NCI-H128 (cell line): Measurements from ENCODE around the gene ACCSL.

ENCODE experiments used
- DNase-seq: peaks from one replicate; lab custom pipeline; 2025; ENCODE audit not compliant: unreplicated experiment; lab: John Stamatoyannopoulos, UW

Gene ACCSL

DNA sequence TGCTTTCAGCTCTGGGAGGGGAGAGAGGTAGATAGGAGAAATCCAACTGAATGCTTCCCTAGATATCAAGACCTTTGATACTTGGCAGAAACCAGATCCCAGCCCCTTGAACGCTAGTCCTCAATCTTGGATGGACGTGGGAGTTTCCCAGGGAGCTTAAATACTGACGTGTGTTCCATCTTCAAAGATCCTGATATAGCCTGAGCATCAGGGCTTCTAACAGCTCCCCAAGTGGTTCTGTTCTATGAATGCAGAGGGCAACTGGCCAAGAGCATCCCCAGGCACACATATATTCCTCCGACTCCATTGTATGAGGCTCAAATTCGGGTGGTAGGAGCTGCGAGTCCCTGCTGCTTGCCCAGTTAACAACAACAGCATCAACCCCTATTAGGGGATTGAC, 9.6 kb downstream of the ACCSL start:
- DNase-seq = no peak

DNA sequence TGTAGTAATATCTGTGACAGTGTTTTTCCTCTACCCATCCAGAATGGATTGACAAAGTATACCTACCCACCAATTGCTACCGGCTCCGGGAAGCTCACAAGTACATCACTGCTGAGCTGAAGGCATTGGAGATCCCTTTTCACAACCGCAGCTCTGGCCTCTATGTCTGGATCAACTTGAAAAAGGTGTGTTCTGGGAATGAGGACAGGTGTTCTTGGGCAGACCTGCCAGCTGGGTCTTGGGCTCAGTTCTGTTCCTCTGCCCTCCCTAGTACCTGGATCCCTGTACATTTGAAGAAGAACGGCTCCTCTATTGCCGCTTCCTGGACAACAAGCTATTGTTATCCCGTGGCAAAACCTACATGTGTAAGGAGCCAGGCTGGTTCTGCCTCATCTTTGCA, 10.5 kb downstream of the ACCSL start:
- DNase-seq = no peak

DNA sequence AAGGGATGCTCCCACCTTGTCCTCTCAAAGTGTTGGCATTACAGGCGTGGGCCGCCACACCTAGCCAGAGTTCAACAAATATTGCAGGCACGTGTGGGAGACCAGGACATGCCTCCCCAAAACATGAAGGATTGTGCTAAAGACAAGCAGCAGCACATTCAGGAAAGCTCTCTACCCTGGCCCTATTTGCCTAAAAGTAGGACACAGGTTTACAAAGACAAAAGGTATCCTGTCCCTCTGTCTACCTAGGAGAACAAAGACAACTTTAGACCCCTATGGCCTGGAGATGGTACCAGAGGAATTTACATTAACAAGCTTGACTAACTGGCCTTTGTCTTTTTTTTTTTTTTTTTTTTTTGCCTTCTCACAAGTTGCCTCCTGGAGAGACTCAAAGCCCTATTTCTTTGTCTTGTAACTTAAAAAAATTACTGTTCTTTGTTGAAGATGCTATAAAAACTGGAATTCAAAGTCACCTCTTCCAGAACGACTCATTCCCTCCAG, 17.4 kb downstream of the ACCSL start:
- DNase-seq = no peak

DNA sequence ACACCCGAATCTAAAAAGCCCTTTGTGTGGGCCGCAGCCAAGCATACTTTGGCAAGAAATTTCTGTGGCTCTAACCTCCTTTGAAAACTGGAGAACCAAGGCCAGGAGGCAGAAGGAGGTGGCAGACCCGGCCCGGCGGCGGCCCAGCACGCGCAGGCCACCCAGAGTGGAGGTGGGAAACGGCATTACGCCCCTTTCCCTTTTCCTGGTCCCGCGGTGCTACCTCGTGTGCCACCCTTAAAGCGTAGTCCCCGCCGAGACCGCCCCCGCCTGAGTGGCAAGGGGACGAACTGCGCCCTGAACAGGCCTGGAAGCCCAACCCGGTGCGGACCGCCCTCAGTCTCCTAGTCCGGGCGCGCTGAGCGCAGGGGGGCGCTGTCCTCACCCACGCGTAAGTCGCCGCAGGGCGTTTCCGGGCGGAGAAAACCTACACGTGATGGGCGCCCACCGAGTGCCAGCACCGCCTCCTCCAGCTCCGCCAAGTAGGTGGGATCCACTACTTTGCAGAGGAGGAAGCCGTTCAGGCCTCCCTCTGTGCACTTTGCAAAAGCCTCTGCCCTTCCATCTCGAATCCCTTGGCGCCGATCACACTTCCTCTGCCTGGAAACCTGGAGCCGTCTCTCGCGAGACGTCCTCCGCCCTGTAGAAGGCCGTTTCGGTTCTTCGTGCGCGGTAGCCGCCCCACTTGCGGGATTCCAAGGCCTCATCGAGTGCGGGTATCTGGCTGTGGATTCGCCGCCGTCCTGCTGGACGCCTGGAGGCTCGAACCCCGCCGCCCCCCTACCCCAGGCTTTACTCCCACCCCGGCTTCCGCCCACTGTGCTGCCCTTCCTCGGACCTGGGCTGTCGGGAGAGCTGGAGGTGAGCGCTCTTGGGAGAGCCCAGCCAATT, 18.3 kb downstream of the ACCSL start, which contains the start of gene ACCS:
TSS of gene ACCS (plus strand) at position 430 of the 891 bp plus-strand sequence. CDS start 1,358 bp downstream, outside the sequence.
- DNase-seq = peak; percentile 84

DNA sequence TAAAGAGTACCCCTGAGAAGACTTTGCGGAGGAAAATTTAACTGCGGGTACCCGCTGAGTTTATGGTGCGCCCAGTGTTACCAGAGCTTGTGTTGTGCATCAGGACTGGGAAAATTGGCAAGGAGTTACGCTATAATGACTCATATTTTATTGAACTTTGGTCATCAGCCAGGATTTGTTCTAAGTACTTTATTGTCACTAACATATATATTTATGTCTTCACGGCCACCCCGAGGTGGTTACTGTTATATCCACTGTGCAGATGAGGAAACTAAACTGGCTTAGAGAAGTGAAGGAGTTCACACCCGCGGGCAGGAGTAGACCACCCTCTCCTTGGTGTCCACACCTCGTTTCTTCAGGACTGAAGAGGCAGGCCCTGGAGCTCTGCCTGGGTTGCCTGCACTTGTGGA, 19.0 kb downstream of the ACCSL start:
- DNase-seq = no peak

DNA sequence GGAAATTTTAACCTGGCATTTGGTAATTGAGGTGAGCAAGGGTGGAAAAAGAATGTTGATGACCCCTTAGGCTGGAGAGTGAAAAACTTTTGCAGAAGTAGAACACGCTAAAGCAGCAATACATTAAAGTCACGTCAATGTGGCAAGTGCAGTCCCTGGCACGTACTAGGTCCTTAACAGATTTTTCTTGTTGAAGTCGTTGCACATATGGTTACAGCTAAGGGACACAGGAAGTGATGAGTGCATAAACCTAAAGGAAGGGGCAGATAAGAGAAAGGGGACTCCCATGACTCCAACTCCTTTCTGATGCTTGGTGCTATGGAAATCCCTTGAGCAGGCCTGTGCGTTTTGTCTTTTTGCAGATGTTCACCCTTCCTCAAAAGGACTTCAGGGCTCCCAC, 19.5 kb downstream of the ACCSL start:
- DNase-seq = no peak

DNA sequence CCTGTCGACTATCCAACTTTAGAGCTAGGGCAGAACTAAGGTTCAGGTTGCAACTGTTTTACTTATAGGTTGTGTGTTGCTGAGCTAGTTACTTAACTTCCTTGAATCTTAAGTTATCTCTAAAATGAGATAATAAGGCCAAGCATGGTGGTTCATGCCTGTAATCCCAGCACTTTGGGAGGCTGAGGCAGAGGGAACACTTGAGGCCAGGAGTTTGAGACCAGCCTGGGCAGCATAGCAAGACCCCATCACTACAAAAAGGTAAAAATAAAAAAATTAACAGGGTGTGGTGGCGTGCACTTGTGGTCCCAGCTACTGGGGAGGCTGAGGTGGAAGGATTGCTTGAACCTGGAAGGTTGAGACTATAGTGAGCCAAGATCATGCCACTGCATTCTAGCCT, 20.4 kb downstream of the ACCSL start:
- no peak for DNase-seq

DNA sequence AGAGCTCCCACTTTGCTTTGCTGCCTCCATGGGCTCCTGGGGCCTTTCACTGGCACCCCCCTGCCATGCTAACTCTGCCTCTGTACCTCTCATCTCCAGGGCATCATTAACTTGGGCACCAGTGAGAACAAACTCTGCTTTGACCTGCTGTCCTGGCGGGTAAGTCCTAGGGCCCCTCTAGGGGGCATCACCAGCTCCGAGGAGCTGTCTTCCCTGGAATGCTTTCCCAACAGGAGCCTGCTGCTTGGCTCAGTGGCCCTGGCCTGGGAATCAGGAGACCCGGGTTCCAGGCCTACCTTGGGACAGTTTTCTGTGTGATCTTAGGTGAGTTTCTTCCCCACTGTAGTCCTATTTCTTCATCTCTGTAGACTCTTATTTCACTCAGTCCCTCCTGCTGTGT, 23.4 kb downstream of the ACCSL start:
- no peak for DNase-seq

DNA sequence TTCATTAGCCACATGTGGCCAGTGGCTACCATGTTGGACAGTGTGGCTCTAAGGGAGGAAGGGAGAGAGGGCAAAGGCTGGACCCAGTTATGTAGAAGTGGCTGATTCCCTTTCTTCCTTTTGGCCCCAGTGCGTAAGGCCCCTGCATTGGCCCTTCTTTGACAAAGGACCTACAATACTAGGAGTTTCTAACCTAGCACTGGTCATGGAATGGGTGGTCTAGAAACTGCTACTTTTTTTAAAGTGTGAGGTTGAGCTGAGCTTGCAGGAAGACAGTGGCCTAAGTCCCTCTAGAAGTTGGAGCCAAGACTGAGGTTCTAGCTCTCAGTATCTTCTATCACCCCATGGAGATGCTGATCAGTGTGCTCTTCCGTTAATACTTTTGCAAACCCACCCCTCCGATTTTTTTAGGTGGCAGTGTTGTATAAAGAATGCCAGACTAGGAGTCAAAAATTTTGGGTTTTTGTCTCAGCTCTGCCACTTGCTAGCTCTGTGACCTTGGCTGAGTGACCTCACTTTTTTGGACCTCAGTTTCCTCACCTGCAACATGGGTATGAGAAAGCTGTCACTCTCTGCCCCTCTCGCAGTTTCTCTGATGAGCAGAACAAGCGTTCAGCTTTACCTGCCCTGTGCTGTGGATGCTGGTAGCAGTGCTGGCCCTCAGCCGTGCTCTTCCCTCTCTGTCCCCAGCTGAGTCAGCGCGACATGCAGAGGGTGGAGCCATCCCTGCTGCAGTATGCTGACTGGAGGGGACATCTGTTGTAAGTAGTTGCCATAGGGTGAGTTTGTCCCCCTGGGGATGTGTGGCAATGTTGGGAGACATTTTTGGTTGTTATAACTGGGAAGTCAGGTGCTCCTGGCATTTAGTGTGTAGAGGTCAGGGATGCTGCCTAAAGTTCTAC, 25.2 kb downstream of the ACCSL start:
- DNase-seq = no peak

DNA sequence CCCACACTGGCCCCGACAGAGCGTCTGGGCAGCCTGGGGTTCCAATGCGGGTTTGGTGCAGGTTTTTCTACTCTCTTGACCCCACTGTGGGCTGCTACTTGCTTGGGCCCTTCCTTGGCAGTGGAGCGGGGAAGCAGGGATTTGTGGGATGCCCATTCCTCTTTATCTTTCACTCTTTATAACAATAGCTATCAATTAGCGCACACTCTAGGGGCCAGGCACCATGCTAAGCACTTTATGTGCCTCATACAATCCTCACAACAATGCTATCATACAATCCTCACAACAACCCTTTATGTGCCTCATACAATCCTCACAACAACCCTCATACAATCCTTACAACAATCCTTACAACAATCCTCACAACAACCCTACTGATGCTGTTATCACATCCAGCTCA, 31.0 kb downstream of the ACCSL start:
- no peak for DNase-seq

DNA sequence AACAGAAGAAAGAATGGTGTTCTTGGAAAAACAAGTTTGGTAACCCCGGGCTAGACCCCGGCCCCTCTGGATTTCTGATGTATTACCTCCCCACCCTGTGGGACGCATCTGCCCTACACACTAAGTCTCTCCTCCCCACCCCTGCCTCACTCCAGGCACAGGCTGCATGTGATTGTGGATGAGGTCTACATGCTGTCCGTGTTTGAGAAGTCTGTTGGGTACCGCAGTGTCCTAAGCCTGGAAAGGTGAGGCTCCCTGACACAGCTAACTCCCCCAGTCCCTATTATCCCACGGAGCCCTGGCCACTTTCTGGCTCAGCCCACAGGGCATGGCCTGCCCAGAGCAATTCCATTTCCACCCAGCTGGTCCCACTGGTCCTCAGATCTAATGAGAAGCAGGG, 31.6 kb downstream of the ACCSL start:
- no peak for DNase-seq

DNA sequence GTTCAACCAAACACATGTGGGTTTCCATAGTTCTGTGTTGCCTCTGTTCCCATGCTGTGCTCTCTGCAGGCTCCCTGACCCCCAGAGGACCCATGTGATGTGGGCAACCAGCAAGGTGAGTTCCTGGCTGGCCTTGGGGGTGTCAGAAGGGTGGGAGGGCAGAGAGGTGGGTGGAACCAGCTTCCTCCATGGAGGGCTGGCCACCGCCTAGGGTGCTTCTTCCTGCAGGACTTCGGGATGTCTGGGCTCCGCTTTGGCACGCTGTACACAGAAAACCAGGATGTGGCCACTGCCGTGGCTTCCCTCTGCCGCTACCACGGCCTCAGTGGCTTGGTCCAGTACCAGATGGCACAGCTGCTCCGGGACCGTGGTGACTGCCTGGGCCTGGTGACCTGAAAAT, 33.2 kb downstream of the ACCSL start:
- DNase-seq = no peak

DNA sequence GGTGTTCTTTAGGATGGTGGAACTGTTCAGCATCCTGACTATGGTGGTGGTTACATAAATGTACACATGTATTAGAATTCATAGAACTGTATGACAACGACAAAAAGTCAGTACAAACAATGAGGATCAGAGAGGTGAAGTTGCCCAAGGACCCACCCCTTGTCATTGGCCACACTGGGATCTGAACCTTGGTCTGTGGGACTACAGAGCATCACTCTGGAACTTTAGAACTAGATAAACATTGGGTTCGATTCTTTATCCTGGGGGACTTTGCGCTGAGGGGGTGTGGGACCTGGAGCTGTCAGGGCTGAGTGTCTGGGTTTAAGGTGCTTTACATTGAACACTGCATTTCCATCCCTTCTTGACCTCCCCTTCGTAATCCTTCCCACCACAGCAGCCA, 34.9 kb downstream of the ACCSL start:
- no peak for DNase-seq

DNA sequence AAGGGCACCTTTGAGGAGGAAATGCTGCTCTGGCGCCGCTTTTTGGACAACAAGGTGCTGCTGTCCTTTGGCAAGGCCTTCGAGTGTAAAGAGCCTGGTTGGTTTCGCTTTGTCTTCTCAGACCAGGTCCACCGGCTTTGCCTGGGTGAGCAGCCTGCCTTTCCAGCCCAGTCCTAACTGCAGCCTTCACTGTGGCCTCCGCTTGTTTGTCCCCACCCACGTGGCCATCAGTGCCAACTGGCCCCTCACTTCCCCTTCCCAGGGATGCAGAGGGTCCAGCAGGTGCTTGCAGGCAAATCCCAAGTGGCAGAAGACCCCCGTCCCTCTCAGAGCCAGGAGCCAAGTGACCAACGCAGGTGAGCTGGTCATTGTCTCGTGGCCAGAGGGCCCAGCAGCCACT, 35.7 kb downstream of the ACCSL start:
- DNase-seq = no peak

DNA sequence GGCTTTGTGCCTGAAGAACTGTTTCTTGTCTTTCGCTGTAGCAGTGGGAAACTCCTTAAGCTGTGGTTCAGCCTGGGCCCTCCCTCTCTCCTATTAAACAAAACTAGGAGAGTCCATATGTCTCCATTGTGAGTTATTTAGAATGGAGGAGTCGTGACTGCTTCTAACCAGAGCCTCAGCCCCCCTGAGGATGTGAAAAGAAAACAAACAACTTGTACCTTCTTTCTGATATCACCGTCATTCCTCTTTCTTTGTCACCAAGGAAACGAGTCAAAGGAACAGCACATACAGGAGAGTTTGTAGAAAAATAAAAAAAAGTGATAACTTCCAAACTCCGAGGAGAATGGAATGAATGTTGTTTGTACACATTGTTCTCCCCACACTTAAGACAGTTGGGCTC, 36.1 kb downstream of the ACCSL start:
- no peak for DNase-seq

DNA sequence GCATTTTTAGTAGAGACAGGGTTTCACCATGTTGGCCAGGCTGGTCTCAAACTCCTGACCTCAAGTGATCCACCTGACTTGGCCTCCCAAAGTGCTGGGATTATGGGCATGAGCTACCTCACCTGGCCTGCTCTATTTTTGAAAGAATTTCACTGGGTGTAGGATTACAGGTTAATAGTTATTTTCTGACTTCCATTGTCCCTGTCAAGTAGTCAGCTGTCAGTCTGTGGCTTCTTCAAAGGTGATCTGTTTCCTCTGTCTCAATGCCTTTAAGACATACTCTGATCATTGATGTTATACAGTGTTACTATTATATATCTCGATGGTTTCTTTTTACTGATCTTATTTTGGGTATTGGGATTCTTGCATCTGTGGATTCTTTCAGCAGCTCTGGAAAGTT, 37.5 kb downstream of the ACCSL start:
- DNase-seq = no peak

DNA sequence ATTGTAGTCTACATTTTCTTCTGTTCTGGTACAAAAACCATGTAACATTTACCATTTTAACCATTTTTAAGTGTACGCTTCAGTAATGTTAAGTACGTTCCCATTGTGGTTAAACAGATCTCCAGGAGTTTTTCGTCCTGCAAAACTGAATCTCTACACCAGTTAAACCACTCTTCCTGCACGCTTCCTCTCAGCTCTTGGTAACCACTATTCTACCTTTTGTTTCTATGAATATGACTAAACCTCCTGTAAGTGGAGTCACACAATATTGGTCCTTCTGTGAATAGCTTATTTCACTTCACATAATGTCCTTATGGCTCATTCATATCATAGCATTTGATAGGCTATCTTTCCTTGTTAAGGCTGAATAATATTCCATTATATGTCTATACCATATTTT, 40.6 kb downstream of the ACCSL start:
- no peak for DNase-seq

DNA sequence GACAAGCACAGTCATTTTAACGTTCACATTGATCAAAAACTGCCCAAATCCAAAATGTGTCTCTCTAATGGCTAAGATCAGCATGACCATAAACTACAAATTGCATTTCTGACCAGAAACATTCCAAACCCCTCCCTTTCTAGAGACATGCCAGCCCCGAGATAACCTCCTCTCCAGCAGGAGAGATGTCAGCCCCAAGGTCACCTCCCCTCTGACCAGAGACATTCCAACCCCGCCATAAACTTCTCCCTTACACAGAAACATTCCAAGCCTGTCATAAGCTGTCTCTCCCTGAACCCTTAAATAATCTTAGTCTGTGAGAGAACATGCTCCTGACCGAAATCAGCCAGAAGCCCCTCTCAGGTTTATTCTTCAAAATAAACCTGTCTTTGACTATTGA, 41.1 kb downstream of the ACCSL start:
- DNase-seq = no peak

DNA sequence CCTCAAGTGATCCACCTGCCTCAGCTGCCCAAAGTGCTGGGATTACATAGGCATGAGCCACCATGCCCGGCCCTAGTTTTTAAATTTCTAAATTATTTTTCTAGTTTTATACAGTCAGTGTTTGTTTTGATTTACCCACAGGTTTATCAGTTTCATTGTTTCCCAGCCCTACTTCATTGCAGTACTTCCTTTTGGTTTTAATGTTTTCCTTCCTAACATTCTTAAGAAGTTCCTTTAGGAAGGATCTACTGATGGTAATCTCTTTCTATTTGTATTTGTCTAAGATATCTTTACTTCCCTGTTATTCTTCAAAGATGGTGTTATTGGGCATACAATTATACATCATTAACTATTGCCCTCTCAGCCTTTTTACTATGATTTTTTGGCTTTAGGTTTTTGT, 42.8 kb downstream of the ACCSL start:
- no peak for DNase-seq

DNA sequence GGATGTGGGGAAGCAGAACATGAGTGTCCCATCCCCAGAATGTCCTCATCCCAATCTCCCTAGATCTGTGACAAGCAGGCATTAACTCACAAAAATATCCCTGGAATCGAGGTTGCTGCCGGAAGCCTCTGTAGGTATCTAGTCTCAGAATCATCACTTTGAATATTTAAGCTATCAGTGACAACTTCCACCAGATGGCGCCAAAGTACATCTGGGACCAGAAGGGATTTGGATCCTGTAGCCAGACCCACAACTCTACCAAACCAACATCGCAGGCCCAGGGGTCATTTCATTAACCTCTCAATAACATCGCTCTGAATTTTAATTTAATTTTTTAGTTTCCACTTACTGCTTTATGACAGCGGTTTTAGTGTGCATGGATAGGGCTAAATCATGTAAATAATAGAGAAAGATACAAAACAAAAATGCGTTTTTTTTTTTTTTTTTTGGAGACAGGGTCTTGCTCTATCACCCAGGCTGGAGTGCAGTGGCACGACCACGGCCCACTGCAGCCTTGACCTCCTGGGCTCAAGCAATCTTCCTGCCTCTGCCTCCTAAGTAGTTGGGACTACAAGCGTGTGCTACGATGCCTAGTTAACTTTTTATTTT, 46.6 kb downstream of the ACCSL start:
- peak; percentile 67 for DNase-seq
